ENCODE data around the gene SERPINA3.

DNA sequence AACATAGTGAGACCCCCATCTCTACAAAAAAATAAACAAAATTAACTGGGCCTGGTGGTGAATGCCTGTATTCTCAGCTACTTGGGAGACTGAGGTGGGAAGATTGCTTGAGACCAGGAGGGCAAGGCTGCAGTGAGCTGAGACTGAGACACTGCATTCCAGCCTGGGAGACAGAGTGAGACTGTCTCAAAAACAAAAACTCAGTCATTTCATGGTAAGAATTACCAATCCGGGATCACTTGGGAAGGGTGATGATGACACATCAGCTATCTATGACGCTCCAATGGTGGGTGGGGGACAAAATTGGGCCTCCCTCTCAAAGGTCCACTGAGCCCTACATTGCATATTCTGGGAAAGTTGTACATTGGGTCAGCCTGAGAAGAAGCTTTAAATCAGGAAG, 47.7 kb downstream of the SERPINA3 start:
- TF ChIP-seq, protein P1, sequence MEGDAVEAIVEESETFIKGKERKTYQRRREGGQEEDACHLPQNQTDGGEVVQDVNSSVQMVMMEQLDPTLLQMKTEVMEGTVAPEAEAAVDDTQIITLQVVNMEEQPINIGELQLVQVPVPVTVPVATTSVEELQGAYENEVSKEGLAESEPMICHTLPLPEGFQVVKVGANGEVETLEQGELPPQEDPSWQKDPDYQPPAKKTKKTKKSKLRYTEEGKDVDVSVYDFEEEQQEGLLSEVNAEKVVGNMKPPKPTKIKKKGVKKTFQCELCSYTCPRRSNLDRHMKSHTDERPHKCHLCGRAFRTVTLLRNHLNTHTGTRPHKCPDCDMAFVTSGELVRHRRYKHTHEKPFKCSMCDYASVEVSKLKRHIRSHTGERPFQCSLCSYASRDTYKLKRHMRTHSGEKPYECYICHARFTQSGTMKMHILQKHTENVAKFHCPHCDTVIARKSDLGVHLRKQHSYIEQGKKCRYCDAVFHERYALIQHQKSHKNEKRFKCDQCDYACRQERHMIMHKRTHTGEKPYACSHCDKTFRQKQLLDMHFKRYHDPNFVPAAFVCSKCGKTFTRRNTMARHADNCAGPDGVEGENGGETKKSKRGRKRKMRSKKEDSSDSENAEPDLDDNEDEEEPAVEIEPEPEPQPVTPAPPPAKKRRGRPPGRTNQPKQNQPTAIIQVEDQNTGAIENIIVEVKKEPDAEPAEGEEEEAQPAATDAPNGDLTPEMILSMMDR (IDR thresholded peaks at IDR 0.05), result no peak
- no peak for TF ChIP-seq POLR2A (IDR thresholded peaks at IDR 0.05)
